ENCODE measurements around the gene LTC4S. TPM values are rescaled to one million over a fixed set of nuclear protein-coding genes. Genes with fewer than 3 reads are reported as not detected.

Gene LTC4S
- total RNA-seq, 4 donors from 2014 or later = 1.7 to 12.6 (median 5.6) TPM

DNA sequence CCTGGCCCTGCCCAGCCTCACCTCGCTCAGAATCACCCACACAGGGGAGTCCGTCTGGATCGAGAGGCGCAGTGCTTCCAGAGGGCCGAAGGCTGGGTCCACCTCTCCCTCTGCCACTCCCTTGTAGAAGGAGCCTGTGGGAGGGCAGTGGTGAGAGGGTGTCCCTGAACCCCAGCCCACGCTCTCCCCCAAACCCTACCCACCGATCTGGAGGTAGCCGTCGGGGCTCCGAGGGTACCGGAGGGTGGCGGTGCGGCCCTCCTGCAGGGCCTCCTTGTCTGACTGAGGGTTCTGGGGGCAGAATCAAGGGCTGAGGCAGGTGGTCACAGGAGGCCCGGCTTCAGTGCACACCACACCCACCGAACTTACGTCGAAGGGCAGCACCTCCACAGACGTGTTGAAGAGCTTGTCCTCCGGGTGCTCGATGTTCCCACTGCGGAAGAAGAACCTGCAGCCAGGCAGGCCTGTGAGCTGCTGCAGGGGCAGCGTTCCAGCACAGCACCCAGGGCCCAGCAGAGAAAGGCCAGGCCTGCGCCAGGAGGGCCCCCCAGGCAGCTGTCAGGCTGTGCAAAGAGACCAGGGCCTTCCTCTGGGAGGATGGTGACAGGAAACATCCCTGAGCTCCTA is 4.5 kb downstream of the LTC4S start:
- in situ Hi-C loops (cut with MboI; ENCODE audit: low sequenced_read_pairs in 4 of 4) (no loop called here), intact Hi-C loops (cut with DNase I; ENCODE audit: low total_unique reads) (loop anchor here (5.0 kb wide), 2 partner anchors 66 to 131 kb away; partner anchors contain the start of gene MAML1)
- H3K4me1 ChIP-seq = peaks cover 26 to 30% of the 10 kb centered on the region in 2 donors
- H3K9me3 ChIP-seq = no peaks in the 10 kb centered on the region
- no peak overlapping the region for H3K4me3 ChIP-seq
- DNase-seq (no peak), ATAC-seq (no peak)
- TF ChIP-seq CTCF (IDR thresholded peaks at IDR 0.05 in 4 of 5, conservative IDR thresholded peaks at IDR 0.05 in 1 of 5) = no peak
- TF ChIP-seq POLR2A (IDR thresholded peaks at IDR 0.05) = no peak
- no peaks in the 10 kb centered on the region for H3K27me3 ChIP-seq
- H3K27ac ChIP-seq = no peak overlapping the region
- H3K36me3 ChIP-seq = peaks cover 0 to 35% of the 10 kb centered on the region in 2 donors

DNA sequence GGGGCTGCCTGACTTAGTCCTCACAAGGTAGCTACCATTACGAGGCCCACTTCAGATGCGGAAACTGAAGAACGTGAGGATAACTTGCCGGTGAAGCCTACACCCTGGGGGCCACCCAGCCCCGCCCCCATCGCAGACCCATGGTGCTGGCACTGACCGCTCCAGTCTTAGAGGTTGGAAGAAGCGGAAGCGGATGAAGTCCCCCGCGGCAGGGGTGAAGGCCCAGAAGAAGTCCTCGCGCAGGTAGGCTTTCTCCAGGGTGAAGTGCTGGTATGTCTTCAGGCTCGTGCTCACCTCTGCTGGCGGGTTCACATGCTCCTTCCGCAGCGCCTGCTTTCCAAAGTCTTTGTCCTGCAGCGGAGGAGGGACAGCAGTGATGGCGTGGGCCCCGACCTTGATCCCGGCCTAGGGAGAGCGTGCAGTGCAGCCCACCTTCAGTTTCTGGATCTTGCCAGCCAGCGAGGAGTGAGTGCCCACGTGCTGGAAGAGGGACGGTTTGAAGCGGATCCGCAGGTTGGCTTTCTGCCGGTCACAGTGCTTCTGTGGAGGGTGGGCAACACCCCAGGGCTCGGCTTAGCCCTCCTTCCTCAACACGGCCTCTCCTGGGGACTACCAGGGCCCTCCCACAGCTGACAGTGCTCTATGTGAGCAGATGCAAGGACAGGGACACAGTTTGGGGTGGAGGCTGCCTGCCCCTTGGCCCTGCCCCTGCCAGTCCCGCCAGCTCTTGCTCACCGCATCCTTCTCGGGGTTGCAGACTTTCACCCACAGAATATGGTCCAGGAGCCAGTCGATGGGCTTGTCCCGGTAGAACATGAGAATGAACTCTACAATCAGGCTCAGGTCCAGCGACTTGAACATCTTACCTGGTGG is 5.2 kb downstream of the LTC4S start:
- H3K27me3 ChIP-seq = no peaks in the 10 kb centered on the region
- no peaks in the 10 kb centered on the region for H3K9me3 ChIP-seq
- ATAC-seq (no peak), DNase-seq (no peak)
- intact Hi-C loops (cut with DNase I; ENCODE audit: low total_unique reads) (loop anchor here (5.0 kb wide), 2 partner anchors 67 to 132 kb away; partner anchors contain the start of gene MAML1), in situ Hi-C loops (cut with MboI; ENCODE audit: low sequenced_read_pairs in 4 of 4) (no loop called here)
- peaks cover 26 to 31% of the 10 kb centered on the region in 2 donors for H3K4me1 ChIP-seq
- H3K27ac ChIP-seq = no peak overlapping the region
- H3K4me3 ChIP-seq = no peak overlapping the region
- H3K36me3 ChIP-seq = peaks cover 0 to 35% of the 10 kb centered on the region in 2 donors
- TF ChIP-seq POLR2A (IDR thresholded peaks at IDR 0.05) (no peak), CTCF (IDR thresholded peaks at IDR 0.05 in 4 of 5, conservative IDR thresholded peaks at IDR 0.05 in 1 of 5) (no peak)

GRCh38 chr5:179799644-179799973 is 5.8 kb downstream of the LTC4S start:
- no peak for DNase-seq
- in situ Hi-C loops (cut with MboI; ENCODE audit: low sequenced_read_pairs in 4 of 4) = no loop called here
- H3K4me1 ChIP-seq = peaks cover 24 to 30% of the 10 kb centered on the region in 2 donors

DNA sequence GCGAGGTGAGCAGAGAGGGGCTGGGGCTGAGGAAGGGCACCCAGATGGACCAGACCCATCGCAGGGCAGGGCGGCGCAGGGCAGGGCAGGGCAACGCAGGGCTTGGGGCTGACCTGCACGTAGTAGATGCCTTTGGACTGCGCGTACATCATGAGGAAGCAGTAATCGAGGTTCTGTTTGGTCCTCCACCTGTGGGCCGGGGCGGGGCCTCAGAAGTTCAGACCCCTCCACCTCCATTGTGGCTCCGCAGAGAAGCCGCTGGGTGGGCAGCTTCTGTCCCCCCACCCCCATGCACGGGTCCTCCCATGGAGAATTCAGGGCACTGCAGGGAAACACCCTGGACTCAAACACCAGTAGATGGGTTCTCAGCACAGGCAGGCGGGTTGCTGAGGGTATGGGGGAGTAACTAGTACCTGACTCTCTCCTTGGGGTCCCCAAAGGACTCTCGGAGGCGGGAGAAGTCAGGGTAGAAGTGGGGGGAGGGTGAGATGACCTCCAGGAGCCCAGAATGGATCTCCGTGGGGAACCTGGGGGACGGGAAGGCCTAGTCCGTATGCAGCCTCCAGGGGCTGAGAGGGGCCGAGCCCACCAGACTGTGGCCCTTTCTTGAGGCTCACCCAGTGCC is 6.4 kb downstream of the LTC4S start:
- Histone ChIP-seq H3K27me3 (no peaks in the 10 kb centered on the region), H3K9me3 (no peaks in the 10 kb centered on the region), H3K27ac (no peak overlapping the region), H3K4me3 (no peak overlapping the region), H3K36me3 (peaks cover 0 to 35% of the 10 kb centered on the region in 2 donors), H3K4me1 (peaks cover 22 to 32% of the 10 kb centered on the region in 2 donors)
- in situ Hi-C loops (cut with MboI; ENCODE audit: low sequenced_read_pairs in 4 of 4) = loop anchor here in 1 of 4 donors (10.0 kb wide), 1 partner anchor 105 kb away; the partner anchor contains the start of gene TBC1D9B
- ATAC-seq (no peak), DNase-seq (no peak)
- intact Hi-C loops (cut with DNase I; ENCODE audit: low total_unique reads) = loop anchor here (10.0 kb wide), 1 partner anchor 235 kb away; no protein-coding TSS in a partner anchor
- no peak for TF ChIP-seq POLR2A (IDR thresholded peaks at IDR 0.05)
- TF ChIP-seq CTCF (IDR thresholded peaks at IDR 0.05 in 4 of 5, conservative IDR thresholded peaks at IDR 0.05 in 1 of 5) = no peak

More at GRCh38 chr5:179799644-179799973, 5.8 kb downstream of the LTC4S start:
- no peak overlapping the region for H3K4me3 ChIP-seq
- no peak overlapping the region for H3K27ac ChIP-seq
- H3K27me3 ChIP-seq = no peaks in the 10 kb centered on the region
- peaks cover 0 to 35% of the 10 kb centered on the region in 2 donors for H3K36me3 ChIP-seq
- no peak for ATAC-seq
- no peaks in the 10 kb centered on the region for H3K9me3 ChIP-seq
- no peak for TF ChIP-seq CTCF (IDR thresholded peaks at IDR 0.05 in 4 of 5, conservative IDR thresholded peaks at IDR 0.05 in 1 of 5)
- TF ChIP-seq POLR2A (IDR thresholded peaks at IDR 0.05) = no peak
- intact Hi-C loops (cut with DNase I; ENCODE audit: low total_unique reads) = loop anchor here (5.0 kb wide), 2 partner anchors 67 to 132 kb away; partner anchors contain the start of gene MAML1
